Measurements from ENCODE around the gene GAREM2. TPM values are rescaled to one million over a fixed set of nuclear protein-coding genes. Genes with fewer than 3 reads are reported as not detected.

The GAREM2 gene
- total and polyA plus RNA-seq, 9 of the 15 experiments (the other 6 are each of a cell fraction or from before 2014, with no cell fraction given): 1.7 to 12.4 (median 2.5) TPM

DNA sequence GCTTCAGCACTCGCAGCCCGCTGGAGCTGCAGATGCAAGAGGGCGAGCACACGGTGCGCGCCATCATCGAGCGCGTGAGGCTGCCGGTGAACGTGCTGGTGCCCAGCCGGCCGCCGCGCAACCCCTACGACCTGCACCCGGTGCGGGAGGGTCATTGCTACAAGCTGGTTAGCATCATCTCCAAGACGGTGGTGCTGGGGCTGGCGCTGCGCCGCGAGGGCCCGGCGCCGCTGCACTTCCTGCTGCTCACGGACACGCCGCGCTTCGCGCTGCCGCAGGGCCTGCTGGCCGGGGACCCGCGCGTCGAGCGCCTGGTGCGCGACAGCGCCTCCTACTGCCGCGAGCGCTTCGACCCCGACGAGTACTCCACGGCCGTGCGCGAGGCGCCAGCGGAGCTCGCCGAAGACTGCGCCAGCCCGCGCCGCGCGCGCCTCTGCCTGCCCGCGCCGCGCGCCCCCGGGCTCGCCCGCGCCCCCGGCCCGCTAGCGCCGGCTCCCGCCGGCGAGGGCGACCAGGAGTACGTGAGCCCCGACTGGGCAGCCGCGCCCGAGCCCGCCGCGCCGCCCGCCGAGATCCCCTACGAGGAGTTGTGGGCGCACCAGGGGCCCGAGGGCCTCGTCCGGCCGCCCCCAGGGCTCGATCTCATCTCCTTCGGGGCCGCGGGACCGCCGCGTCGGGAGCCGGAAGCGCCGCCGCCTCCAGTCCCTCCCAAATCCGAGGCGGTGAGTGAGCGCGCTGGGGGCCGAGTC, 11.8 kb downstream of the GAREM2 start (continued):
- TF ChIP-seq ZNF263 (CRISPR knock-in tag; IDR thresholded peaks at IDR 0.05; ENCODE audit: borderline replicate concordance): peak; percentile 70; the same call in 1 of the 2 replicates
- TF ChIP-seq NCOA6 (IDR thresholded peaks at IDR 0.05): no peak
- TF ChIP-seq, protein P1, sequence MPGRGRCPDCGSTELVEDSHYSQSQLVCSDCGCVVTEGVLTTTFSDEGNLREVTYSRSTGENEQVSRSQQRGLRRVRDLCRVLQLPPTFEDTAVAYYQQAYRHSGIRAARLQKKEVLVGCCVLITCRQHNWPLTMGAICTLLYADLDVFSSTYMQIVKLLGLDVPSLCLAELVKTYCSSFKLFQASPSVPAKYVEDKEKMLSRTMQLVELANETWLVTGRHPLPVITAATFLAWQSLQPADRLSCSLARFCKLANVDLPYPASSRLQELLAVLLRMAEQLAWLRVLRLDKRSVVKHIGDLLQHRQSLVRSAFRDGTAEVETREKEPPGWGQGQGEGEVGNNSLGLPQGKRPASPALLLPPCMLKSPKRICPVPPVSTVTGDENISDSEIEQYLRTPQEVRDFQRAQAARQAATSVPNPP (IDR thresholded peaks at IDR 0.05; ENCODE audit: borderline replicate concordance, insufficient read depth, insufficient read length): no peak
- no peak for TF ChIP-seq KLF10 (CRISPR knock-in tag; IDR thresholded peaks at IDR 0.05)
- TF ChIP-seq ZNF75A (CRISPR knock-in tag; IDR thresholded peaks at IDR 0.05): no peak
- TF ChIP-seq DMBX1 (CRISPR knock-in tag; IDR thresholded peaks at IDR 0.05; ENCODE audit: borderline replicate concordance): peak; percentile 81; the same call in 1 of the 2 replicates
- TF ChIP-seq ESRRA (IDR thresholded peaks at IDR 0.05; ENCODE audit: borderline replicate concordance, low read depth): peak; percentile 49; the same call in 1 of the 2 replicates
- TF ChIP-seq, protein P2, sequence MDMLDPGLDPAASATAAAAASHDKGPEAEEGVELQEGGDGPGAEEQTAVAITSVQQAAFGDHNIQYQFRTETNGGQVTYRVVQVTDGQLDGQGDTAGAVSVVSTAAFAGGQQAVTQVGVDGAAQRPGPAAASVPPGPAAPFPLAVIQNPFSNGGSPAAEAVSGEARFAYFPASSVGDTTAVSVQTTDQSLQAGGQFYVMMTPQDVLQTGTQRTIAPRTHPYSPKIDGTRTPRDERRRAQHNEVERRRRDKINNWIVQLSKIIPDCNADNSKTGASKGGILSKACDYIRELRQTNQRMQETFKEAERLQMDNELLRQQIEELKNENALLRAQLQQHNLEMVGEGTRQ (CRISPR knock-in tag; IDR thresholded peaks at IDR 0.05): no peak
- peak; percentile 46 to 93; a peak in 3 of 4 replicates for TF ChIP-seq NONO (IDR thresholded peaks at IDR 0.05; ENCODE audit: low read depth in 2 of 2, low read length in 1 of 2)
- TF ChIP-seq, protein P3, sequence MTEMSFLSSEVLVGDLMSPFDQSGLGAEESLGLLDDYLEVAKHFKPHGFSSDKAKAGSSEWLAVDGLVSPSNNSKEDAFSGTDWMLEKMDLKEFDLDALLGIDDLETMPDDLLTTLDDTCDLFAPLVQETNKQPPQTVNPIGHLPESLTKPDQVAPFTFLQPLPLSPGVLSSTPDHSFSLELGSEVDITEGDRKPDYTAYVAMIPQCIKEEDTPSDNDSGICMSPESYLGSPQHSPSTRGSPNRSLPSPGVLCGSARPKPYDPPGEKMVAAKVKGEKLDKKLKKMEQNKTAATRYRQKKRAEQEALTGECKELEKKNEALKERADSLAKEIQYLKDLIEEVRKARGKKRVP (CRISPR knock-in tag; IDR thresholded peaks at IDR 0.05): no peak
- peak; percentile 85 for TF ChIP-seq ZNF175 (CRISPR knock-in tag; IDR thresholded peaks at IDR 0.05; ENCODE audit: low read depth)
- TF ChIP-seq BRD4 (IDR thresholded peaks at IDR 0.05): no peak
- no peak for TF ChIP-seq SETDB1 (IDR thresholded peaks at IDR 0.05; ENCODE audit: low read length)
- TF ChIP-seq NEUROD1 (IDR thresholded peaks at IDR 0.05; ENCODE audit: borderline replicate concordance, low read depth, low read length, partially characterized antibody): no peak
- no peak for TF ChIP-seq MCM5 (IDR thresholded peaks at IDR 0.05; ENCODE audit: low read depth)
- TF ChIP-seq NFRKB (IDR thresholded peaks at IDR 0.05; ENCODE audit: low read depth): no peak
- TF ChIP-seq LCOR (CRISPR knock-in tag; IDR thresholded peaks at IDR 0.05): no peak
- TF ChIP-seq ZNF133 (CRISPR knock-in tag; IDR thresholded peaks at IDR 0.05): no peak
- TF ChIP-seq, protein P4, sequence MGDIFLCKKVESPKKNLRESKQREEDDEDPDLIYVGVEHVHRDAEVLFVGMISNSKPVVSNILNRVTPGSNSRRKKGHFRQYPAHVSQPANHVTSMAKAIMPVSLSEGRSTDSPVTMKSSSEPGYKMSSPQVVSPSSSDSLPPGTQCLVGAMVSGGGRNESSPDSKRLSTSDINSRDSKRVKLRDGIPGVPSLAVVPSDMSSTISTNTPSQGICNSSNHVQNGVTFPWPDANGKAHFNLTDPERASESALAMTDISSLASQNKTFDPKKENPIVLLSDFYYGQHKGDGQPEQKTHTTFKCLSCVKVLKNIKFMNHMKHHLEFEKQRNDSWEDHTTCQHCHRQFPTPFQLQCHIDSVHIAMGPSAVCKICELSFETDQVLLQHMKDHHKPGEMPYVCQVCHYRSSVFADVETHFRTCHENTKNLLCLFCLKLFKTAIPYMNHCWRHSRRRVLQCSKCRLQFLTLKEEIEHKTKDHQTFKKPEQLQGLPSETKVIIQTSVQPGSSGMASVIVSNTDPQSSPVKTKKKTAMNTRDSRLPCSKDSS (IDR thresholded peaks at IDR 0.05; ENCODE audit: low read depth, partially characterized antibody): no peak
- TF ChIP-seq MED1 (CRISPR knock-in tag; IDR thresholded peaks at IDR 0.05; ENCODE audit: borderline replicate concordance): no peak
- peak; percentile 49; the same call in 1 of the 2 replicates for TF ChIP-seq SPI1 (IDR thresholded peaks at IDR 0.05; ENCODE audit: borderline replicate concordance, low read depth, low read length)
- TF ChIP-seq TGIF2 (CRISPR knock-in tag; IDR thresholded peaks at IDR 0.05): no peak
- no peak for TF ChIP-seq NUFIP1 (IDR thresholded peaks at IDR 0.05; ENCODE audit: partially characterized antibody)
- no peak; the same call in 1 of the 2 replicates for TF ChIP-seq POLR2A (conservative IDR thresholded peaks at IDR 0.05)
- TF ChIP-seq POLR2G (IDR thresholded peaks at IDR 0.05; ENCODE audit: low read depth, low read length): peak; percentile 87
- no peak for TF ChIP-seq ZNF408 (CRISPR knock-in tag; IDR thresholded peaks at IDR 0.05; ENCODE audit: low read depth)
